HEK293 (cell line): Measurements from ENCODE around the gene CBY1.

Experiments
- CTCF ChIA-PET: fragments of 350-600 bp; formaldehyde crosslinking; extraction: SDS; loops from one replicate; lab custom pipeline; 2021; ENCODE audit warnings: antibody characterized with exemption; lab: Yijun Ruan, JAX
- POLR2A ChIA-PET: fragments of 300-600 bp; formaldehyde crosslinking; extraction: SDS; loops from one replicate; lab custom pipeline; 2020; ENCODE audit warnings: antibody characterized with exemption, inconsistent platforms; lab: Yijun Ruan, JAX
- H3K27ac ChIP-seq: fragments of 200-500 bp; sonication (Bioruptor generic); 2 replicates; pipeline ENCODE4 v1.5.1; 2014; ENCODE audit warnings: low read depth, low read length, control low read depth, inconsistent platforms; ENCODE audit errors: extremely low read depth
- H3K36me3 ChIP-seq, 2 experiments: fragments of 200-500 bp in 1 of 2; sonication (Bioruptor generic) in 1 of 2; 1 replicate in 1 of 2; 2 replicates in 1 of 2; pipeline ENCODE4 v1.5.1; 2014 to 2017; ENCODE audit warnings: inconsistent platforms in 2 of 2, low read length in 2 of 2; ENCODE audit not compliant: control insufficient read depth in 2 of 2, insufficient read depth in 1 of 2
- H3K4me1 ChIP-seq: fragments of 200-500 bp; sonication (Bioruptor generic); 2 replicates; pipeline ENCODE4 v1.5.1; 2014; ENCODE audit warnings: mild to moderate bottlenecking, low read length, inconsistent platforms; ENCODE audit not compliant: control insufficient read depth, insufficient read depth
- H3K4me3 ChIP-seq: 2 replicates; pipeline ENCODE4 v1.5.1; 2011; ENCODE audit warnings: low read depth, mild to moderate bottlenecking, control low read depth, low read length, moderate library complexity
- H3K9me3 ChIP-seq: fragments of 200-500 bp; sonication (Bioruptor generic); 2 replicates; pipeline ENCODE4 v1.5.1; 2014; ENCODE audit warnings: low read depth, low read length, inconsistent platforms; ENCODE audit not compliant: control insufficient read depth, insufficient read depth
- BCL11A ChIP-seq: fragments of 450-650 bp; formaldehyde crosslinking; IDR thresholded peaks from 2 replicates; pipeline ENCODE4 v1.5.1; 2016; ENCODE audit warnings: low read depth, missing biosample characterization, missing genetic modification characterization
- HIC1 ChIP-seq: fragments of 450-650 bp; formaldehyde crosslinking; IDR thresholded peaks from 2 replicates; pipeline ENCODE4 v1.5.1; 2016; ENCODE audit warnings: missing biosample characterization, missing genetic modification characterization
- HOXC10 ChIP-seq: sonication (generic); formaldehyde crosslinking; IDR thresholded peaks from 2 replicates; pipeline ENCODE4 v1.8.1; 2023; ENCODE audit warnings: mild to moderate bottlenecking, missing genetic modification reagents
- INSM2 ChIP-seq: fragments of 450-650 bp; formaldehyde crosslinking; IDR thresholded peaks from 2 replicates; pipeline ENCODE4 v1.5.1; 2016; ENCODE audit warnings: missing biosample characterization, missing genetic modification characterization
- KLF10 ChIP-seq: fragments of 450-650 bp; IDR thresholded peaks from 2 replicates; pipeline ENCODE4 v1.5.1; 2018; ENCODE audit warnings: missing biosample characterization, mild to moderate bottlenecking, missing genetic modification characterization
- PRDM6 ChIP-seq: fragments of 450-650 bp; formaldehyde crosslinking; IDR thresholded peaks from 2 replicates; pipeline ENCODE4 v1.5.1; 2017; ENCODE audit warnings: missing biosample characterization, missing genetic modification characterization
- REPIN1 ChIP-seq: fragments of 450-650 bp; formaldehyde crosslinking; IDR thresholded peaks from 2 replicates; pipeline ENCODE4 v1.5.1; 2017; ENCODE audit warnings: missing biosample characterization, missing genetic modification characterization, low read depth
- SP2 ChIP-seq: fragments of 450-650 bp; formaldehyde crosslinking; IDR thresholded peaks from 2 replicates; pipeline ENCODE4 v1.5.1; 2016; ENCODE audit warnings: missing biosample characterization, missing genetic modification characterization
- SP7 ChIP-seq: fragments of 450-650 bp; formaldehyde crosslinking; IDR thresholded peaks from 2 replicates; pipeline ENCODE4 v1.5.1; 2016; ENCODE audit warnings: missing biosample characterization, missing genetic modification characterization
- TRIM28 ChIP-seq: IDR thresholded peaks from 2 replicates; pipeline ENCODE4 v1.6.1; 2011; ENCODE audit warnings: low read length, control low read depth, borderline replicate concordance
- ZBTB21 ChIP-seq: fragments of 450-650 bp; formaldehyde crosslinking; IDR thresholded peaks from 2 replicates; pipeline ENCODE4 v1.5.1; 2017; ENCODE audit warnings: missing biosample characterization, missing genetic modification characterization
- ZBTB49 ChIP-seq: fragments of 450-650 bp; formaldehyde crosslinking; IDR thresholded peaks from 2 replicates; pipeline ENCODE4 v1.5.1; 2016; ENCODE audit warnings: missing biosample characterization, missing genetic modification characterization, low read depth
- ZNF10 ChIP-seq: fragments of 450-650 bp; formaldehyde crosslinking; IDR thresholded peaks from 2 replicates; pipeline ENCODE4 v1.5.1; 2017; ENCODE audit warnings: missing biosample characterization, missing genetic modification characterization
- ZNF114 ChIP-seq: fragments of 450-650 bp; formaldehyde crosslinking; IDR thresholded peaks from 2 replicates; pipeline ENCODE4 v1.5.0; 2017; ENCODE audit warnings: missing biosample characterization, missing genetic modification characterization
- ZNF132 ChIP-seq: fragments of 450-650 bp; formaldehyde crosslinking; IDR thresholded peaks from 2 replicates; pipeline ENCODE4 v1.5.1; 2017; ENCODE audit warnings: missing biosample characterization, missing genetic modification characterization, borderline replicate concordance
- ZNF24 ChIP-seq: fragments of 450-650 bp; formaldehyde crosslinking; IDR thresholded peaks from 2 replicates; pipeline ENCODE4 v1.5.1; 2016; ENCODE audit warnings: missing biosample characterization, missing genetic modification characterization
- ZNF266 ChIP-seq: fragments of 450-650 bp; formaldehyde crosslinking; IDR thresholded peaks from 2 replicates; pipeline ENCODE4 v1.5.1; 2016; ENCODE audit warnings: missing biosample characterization, missing genetic modification characterization, low read depth
- ZNF324 ChIP-seq: fragments of 450-650 bp; formaldehyde crosslinking; IDR thresholded peaks from 2 replicates; pipeline ENCODE4 v1.5.1; 2016; ENCODE audit warnings: missing biosample characterization, missing genetic modification characterization
- ZNF473 ChIP-seq: fragments of 450-650 bp; formaldehyde crosslinking; IDR thresholded peaks from 2 replicates; pipeline ENCODE4 v1.5.1; 2017; ENCODE audit warnings: missing biosample characterization, missing genetic modification characterization
- ZNF518A ChIP-seq: fragments of 450-650 bp; formaldehyde crosslinking; conservative IDR thresholded peaks from 2 replicates; pipeline ENCODE4 v1.5.1; 2016; ENCODE audit warnings: low read depth, missing biosample characterization, missing genetic modification characterization
- ZNF558 ChIP-seq: fragments of 450-650 bp; formaldehyde crosslinking; IDR thresholded peaks from 2 replicates; pipeline ENCODE4 v1.5.1; 2016; ENCODE audit warnings: missing biosample characterization, missing genetic modification characterization
- ZNF621 ChIP-seq: fragments of 450-650 bp; formaldehyde crosslinking; IDR thresholded peaks from 2 replicates; pipeline ENCODE4 v1.5.1; 2017; ENCODE audit warnings: missing biosample characterization, missing genetic modification characterization
- ZNF670 ChIP-seq: fragments of 450-650 bp; formaldehyde crosslinking; IDR thresholded peaks from 2 replicates; pipeline ENCODE4 v1.5.1; 2016; ENCODE audit warnings: missing biosample characterization, missing genetic modification characterization, low read depth
- ZNF785 ChIP-seq: fragments of 450-650 bp; formaldehyde crosslinking; IDR thresholded peaks from 2 replicates; pipeline ENCODE4 v1.5.1; 2016; ENCODE audit warnings: missing biosample characterization, missing genetic modification characterization

Gene CBY1

GRCh38 chr22:38623351-38623750 is 33.1 kb upstream of the CBY1 start:
- no peak overlapping the region for H3K27ac ChIP-seq
- no peak overlapping the region for H3K4me3 ChIP-seq
- ChIA-PET POLR2A (no interaction called here), CTCF (interaction anchor here (0.7 kb wide), 1 partner anchor 14 kb away, joined by 3 read pairs; no protein-coding TSS in a partner anchor)
- no peaks in the 10 kb centered on the region for H3K9me3 ChIP-seq
- H3K4me1 ChIP-seq, result no peaks in the 10 kb centered on the region
- no peak for TF ChIP-seq INSM2 (tag by site-specific recombination)
- no peak for TF ChIP-seq BCL11A (tag by site-specific recombination)
- no peak for TF ChIP-seq ZNF621 (tag by site-specific recombination)
- TF ChIP-seq HOXC10 (CRISPR knock-in tag), result no peak
- TF ChIP-seq ZNF785 (tag by site-specific recombination), result no peak
- TF ChIP-seq ZNF10 (tag by site-specific recombination), result no peak
- no peak for TF ChIP-seq REPIN1 (tag by site-specific recombination)
- TF ChIP-seq ZNF132 (tag by site-specific recombination), result no peak
- TF ChIP-seq ZBTB21 (tag by site-specific recombination), result no peak
- no peak for TF ChIP-seq SP7 (tag by site-specific recombination)
- no peak for TF ChIP-seq ZNF670 (tag by site-specific recombination)
- TF ChIP-seq TRIM28, result no peak
- TF ChIP-seq ZNF473 (tag by site-specific recombination), result no peak
- TF ChIP-seq PRDM6 (tag by site-specific recombination), result no peak
- H3K36me3 ChIP-seq, result peaks cover 0 to 34% of the 10 kb centered on the region in 2 experiments; a peak in 2 of 3 replicates

- ChIA-PET CTCF (interaction anchor here (0.7 kb wide), 2 partner anchors 57 to 249 kb away, joined by 3 to 4 read pairs; no protein-coding TSS in a partner anchor), POLR2A (no interaction called here)
- Histone ChIP-seq H3K27ac (no peak overlapping the region), H3K4me3 (no peak overlapping the region), H3K9me3 (no peaks in the 10 kb centered on the region), H3K36me3 (peaks cover 0 to 31% of the 10 kb centered on the region in 2 experiments; a peak in 2 of 3 replicates), H3K4me1 (no peaks in the 10 kb centered on the region)
- TF ChIP-seq ZNF24 (tag by site-specific recombination), result no peak
- TF ChIP-seq ZNF558 (tag by site-specific recombination), result no peak
- TF ChIP-seq ZNF114 (tag by site-specific recombination), result no peak
- TF ChIP-seq ZBTB49 (tag by site-specific recombination), result no peak
- TF ChIP-seq HIC1 (tag by site-specific recombination), result no peak
- TF ChIP-seq KLF10 (tag by site-specific recombination), result no peak
- TF ChIP-seq ZNF518A (tag by site-specific recombination), result no peak
- no peak for TF ChIP-seq ZNF266 (tag by site-specific recombination)
- no peak for TF ChIP-seq SP2 (tag by site-specific recombination)
- TF ChIP-seq ZNF324 (tag by site-specific recombination), result no peak
Measured at GRCh38 chr22:38628444-38628843, 28.0 kb upstream of the CBY1 start.
